GM12801 (cell line): Measurements from ENCODE around the gene TMEM132D.

ENCODE experiments used
- TF ChIP-seq, protein P1 (sequence below): IDR thresholded peaks from one replicate; pipeline ENCODE4 v1.5.1; 2011; ENCODE audit warnings: control low read depth; ENCODE audit not compliant: insufficient read length; ENCODE audit errors: extremely low read depth

TMEM132D gene

GRCh38 chr12:129550353-129550752 is 353.5 kb downstream of the TMEM132D start:
- TF ChIP-seq, protein P1, sequence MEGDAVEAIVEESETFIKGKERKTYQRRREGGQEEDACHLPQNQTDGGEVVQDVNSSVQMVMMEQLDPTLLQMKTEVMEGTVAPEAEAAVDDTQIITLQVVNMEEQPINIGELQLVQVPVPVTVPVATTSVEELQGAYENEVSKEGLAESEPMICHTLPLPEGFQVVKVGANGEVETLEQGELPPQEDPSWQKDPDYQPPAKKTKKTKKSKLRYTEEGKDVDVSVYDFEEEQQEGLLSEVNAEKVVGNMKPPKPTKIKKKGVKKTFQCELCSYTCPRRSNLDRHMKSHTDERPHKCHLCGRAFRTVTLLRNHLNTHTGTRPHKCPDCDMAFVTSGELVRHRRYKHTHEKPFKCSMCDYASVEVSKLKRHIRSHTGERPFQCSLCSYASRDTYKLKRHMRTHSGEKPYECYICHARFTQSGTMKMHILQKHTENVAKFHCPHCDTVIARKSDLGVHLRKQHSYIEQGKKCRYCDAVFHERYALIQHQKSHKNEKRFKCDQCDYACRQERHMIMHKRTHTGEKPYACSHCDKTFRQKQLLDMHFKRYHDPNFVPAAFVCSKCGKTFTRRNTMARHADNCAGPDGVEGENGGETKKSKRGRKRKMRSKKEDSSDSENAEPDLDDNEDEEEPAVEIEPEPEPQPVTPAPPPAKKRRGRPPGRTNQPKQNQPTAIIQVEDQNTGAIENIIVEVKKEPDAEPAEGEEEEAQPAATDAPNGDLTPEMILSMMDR: no peak

- TF ChIP-seq, protein P1: no peak
These were observed 354.2 kb downstream of the TMEM132D start for GRCh38 chr12:129549656-129550055.

- TF ChIP-seq, protein P1: no peak
These were observed 359.1 kb downstream of the TMEM132D start for GRCh38 chr12:129544716-129545115.

- TF ChIP-seq, protein P1: no peak
These were observed 362.9 kb downstream of the TMEM132D start for GRCh38 chr12:129540954-129541353.

DNA sequence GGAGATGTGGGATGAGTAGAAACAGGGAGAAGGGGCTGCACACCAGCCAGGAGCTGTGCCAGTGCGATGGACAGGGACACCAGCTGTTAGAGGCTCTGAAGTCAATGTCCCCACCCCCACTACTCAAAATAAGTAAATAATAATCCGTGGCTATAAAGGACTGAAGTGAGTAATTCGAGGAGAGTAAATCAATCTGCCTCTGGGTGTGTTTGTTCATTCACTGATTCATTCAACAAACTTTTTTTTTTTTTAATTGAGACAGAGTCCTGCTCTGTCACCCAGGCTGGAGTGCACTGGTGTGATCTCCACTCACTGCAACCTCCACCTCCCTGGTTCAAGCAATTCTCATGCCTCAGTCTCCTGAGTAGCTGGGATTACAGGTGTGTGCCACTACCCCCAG is 363.6 kb downstream of the TMEM132D start:
- TF ChIP-seq, protein P1: no peak

DNA sequence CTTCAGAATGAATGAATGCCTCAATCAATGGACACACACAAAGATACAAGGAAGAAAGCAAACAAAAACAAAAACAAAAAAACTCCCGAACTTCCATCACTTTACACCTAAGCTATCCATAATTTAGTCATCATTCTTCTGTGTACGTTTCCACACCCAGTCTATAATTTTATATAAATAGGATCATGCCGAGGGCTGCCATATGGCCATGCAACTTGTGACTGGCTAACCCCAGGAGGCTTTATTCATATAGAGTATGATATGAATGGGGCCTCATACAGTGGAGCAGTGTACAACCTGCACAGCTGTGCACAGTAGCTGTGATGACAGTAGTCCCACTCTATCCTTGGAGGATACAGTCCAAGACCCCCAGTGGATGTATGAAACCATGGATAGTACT is 365.7 kb downstream of the TMEM132D start:
- TF ChIP-seq, protein P1: no peak

GRCh38 chr12:129534966-129535750 is 368.7 kb downstream of the TMEM132D start:
- TF ChIP-seq, protein P1: no peak
